HG03095 (cell line): Measurements from ENCODE around the gene ZSWIM4.
A peak's percentile ranks its signal among the peaks of the same experiment; 100 is the strongest.
"Not testable (repeated sequence)": the region's sequence is repeated elsewhere in the genome, so short reads cannot be mapped to it uniquely, and the experiment has no call there.

Experiments used
- ATAC-seq: cut with Tn5 transposase; IDR thresholded peaks from one replicate; pipeline ENCODE4 v1.9.1; 2021; ENCODE audit warnings: moderate library complexity; ENCODE audit not compliant: unreplicated experiment

Gene ZSWIM4

DNA sequence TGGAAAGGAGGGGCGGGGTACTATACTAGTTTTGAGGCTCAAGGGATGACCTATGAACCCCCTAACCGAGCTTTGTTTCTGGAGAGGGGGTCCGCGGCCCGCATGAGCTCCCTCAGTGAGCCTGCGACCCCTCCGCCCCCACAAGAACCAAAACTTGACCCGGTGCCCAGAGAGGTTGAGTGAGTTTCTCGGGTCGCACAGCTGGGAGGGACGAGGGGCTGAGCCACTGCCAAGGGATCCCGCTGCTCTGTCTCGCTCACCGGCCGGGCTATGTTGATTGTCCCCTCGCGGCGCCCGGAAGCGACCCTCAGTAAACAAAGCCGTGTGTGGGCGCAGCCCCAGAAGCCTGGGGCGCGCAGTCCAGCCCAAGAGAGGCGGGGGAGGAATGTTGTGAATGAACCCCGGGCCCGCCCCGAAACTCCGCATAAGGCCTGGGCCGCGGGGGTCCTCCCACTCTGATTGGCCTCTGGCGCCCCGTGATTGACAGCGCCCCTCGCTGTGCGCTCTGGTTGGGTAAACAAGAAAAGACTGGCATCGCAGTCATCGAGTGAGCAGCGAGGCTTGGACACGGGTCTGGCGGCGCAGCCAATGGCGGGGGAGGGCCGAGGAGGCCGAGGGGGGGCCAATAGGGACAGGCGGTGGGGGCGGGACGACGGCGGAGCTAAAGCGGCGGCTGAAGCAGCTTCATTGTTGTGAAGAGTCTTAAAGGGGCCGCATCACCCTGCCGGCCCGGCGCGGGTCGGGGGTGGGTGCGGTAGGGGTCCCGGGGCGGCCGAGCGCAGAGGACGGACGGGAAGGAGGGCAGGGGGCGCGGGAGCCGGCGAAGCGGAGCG is at the start of gene ZSWIM4:
TSS of gene ZSWIM4 (plus strand) at position 687 of the 833 bp plus-strand sequence. CDS start 206 bp downstream, outside the sequence.
- peak; percentile 71 for ATAC-seq

DNA sequence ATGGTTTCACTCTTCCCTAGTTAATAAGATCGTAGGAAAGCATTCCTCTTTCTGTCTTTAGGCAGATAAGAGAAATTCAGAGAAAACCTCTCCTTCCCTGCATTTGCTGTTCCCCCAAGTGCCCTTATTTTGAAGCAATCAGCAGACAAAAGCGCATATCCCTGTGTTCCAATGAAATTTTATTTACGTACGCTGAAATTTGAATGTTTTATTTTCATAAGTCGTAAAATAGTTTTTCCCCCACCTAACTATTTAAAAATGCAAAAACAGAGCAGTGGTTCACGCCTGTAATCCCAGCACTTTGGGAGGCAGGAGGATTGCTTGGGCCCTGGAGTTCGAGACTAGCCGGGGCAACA is 48.2 kb upstream of the ZSWIM4 start:
- ATAC-seq = no peak

DNA sequence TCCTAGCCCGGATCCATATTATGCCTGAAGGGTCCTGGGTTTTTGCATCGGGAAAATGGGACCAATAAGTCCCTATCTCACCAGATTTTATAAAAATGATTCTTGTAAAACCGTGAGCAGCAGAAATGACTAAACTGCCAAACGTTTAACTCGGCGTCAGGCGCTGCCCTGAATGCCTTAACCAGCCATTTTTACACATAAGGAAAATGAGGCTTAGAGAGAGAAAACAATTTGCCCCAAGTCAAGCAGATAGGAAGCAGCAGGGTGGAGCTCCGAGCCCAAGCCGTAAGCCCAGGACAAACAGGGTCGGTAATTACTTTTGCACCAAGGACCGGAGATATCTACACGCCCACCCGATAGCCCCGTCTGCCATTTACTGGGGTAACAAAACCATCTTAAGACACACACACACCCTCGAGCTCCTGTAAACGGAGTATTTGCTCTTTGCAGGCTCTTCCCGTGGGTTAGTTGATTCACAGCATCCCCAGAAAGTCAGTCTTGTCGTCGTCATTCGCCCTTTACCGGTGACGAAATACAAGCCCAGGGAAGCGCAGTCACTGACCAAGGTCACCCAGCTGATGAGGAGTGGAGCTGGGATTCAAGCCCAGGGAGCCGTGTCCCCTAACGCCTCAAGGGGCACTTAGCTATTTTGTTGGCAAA is 46.9 kb upstream of the ZSWIM4 start:
- no peak for ATAC-seq

DNA sequence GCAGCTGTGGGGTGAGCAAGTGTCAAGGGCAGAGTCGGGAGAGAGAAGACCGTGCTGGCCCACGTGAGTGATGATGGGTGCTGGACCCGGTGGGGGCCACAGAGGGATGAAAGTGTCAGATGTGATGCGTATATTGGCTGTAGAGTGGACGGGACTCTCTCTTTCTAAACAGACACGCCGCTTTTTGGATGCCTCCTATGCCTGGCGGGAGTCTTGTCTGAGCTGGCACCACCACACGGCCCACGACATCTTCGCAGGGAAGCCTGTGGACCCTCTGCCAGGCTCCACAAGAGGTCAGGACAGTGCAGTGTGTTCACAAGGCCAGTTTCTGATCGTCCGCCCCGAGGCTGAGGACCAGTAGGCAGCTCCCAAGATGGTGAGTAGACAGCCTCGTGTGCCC is 43.8 kb upstream of the ZSWIM4 start:
- ATAC-seq = no peak

DNA sequence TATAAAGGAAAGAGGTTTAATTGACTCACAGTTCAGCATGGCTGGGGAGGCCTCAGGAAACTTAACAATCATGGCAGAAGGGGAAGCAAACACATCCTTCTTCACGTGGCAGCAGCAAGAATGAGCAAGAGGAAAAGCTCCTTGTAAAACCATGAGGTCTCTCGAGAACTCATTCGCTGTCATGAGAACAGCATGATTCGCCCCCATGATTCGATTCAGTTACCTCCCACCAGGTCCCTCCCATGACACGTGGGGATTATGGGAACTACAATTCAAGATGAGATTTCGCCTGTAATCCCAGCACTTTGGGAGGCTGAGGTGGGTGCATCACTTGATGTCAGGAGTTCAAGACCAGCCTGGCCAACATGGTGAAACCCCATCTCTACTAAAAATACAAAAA is 41.6 kb upstream of the ZSWIM4 start:
- ATAC-seq = not testable (repeated sequence)

DNA sequence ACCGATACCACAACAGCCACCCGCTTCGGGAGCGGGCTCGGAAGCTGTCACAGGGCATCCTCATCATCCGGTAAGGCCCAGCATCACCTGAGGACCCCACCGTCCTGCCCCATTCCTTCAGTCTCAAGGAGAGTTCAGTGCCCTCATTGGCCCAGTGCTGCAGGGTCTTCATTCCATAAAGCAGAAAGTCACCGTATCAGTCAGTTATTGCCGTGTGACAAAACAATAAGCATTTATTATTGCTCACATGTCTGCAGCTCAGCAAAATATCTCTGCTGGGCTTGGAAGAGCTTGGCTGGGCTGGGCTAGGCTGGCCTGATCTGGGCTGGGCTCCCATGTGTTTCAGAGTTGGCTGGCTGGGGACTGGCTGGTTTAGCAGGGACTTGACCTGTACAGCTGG is 39.0 kb upstream of the ZSWIM4 start:
- ATAC-seq = no peak

DNA sequence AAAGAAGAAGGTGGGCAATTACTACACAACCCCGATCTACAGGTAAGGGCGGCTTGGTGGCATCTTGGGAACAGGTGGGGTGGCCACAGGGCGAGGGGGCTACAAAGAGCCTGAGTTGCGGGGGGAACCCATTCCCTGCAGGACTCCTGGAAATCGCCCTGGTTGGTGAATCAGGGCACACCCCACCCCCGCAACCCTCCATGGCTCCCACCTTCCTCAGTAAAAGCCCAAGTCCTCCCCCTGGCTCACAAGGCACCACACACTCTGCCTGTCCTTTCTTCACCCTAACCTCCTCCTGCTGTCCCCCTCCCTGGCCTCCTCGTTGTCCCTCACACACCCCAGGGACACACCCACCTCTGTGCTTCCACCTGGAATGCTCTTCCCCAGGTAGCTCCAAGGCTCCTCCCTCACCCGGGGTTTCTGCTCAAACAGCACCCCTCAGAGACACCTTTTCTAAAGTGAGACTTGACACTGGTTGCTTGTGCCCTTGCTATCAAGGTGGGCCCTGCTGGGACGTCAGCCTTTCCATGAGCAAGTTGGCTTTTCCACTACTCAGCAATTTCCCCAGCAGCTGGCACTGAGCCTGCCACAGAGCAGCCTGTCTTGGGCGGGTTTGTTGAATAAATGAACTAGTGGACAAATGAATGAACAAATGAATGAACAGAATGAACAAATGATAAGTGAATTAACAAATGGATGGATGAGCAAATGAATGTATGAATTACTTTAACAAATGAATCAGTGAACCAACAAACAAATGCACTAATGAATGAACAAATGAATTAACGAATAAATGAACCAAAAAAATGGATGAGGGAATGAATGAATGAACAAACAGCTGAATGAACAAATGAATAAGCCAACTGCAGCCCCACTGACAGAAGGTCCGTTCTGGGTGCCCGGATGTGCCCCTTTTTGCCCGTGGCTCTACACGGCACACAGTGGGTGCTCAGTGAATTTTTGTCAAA is 37.2 kb upstream of the ZSWIM4 start:
- ATAC-seq = no peak

DNA sequence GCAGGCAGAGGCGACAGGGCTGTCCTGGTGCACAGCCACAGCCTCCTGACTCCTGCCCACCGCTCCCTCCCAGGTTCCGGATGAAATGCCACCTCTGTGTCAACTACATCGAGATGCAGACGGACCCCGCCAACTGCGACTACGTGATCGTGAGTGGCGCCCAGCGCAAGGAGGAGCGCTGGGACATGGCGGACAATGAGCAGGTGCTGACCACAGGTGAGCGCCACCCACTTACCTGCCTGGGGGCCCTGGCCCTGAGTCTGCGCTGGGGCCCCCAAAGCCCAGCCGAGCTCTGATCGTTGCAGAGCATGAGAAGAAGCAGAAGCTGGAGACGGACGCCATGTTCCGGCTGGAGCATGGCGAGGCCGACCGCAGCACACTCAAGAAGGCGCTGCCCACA is 36.4 kb upstream of the ZSWIM4 start:
- no peak for ATAC-seq

DNA sequence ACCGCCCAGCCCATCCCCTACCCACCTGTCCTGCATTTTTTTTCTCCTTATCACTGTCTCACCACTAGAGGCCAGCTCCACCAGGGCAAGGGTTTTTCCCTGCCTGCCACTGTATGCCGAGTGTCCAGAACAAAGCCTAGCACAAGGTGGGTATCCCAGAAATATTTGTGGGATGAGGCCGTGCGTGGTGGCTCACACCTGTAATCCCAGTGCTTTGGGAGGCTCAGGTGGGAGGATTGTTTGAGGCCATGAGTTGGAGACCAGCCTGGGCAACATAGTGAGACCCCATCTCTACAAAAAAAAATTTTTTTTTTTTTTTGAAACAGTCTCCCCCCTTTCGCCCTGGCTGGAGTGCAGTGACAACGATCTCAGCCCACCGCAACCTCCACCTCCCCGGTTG is 33.8 kb upstream of the ZSWIM4 start:
- no peak for ATAC-seq

DNA sequence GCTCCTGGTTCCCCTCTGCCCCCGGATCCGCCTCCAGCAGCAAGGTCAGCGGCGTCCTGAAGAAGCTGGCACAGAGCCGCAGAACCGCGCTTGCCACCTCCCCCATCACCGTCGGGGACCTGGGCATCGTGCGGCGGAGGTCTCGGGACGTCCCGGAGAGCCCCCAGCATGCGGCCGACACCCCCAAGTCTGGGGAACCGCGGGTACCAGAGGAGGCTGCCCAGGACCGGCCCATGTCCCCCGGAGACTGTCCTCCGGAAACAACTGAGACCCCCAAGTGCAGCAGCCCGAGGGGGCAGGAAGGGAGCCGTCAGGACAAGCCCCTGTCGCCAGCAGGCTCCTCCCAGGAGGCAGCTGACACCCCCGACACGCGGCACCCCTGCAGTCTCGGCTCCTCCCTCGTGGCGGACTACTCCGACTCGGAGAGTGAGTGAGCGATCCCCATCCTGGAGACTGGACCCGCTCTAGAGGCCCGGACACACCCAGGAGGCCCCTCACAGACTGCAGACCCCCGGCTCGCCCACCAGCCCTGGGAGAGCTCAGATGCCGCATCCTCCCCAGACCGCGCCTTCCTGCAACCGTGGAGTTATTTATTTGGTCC is 32.5 kb upstream of the ZSWIM4 start:
- no peak for ATAC-seq

DNA sequence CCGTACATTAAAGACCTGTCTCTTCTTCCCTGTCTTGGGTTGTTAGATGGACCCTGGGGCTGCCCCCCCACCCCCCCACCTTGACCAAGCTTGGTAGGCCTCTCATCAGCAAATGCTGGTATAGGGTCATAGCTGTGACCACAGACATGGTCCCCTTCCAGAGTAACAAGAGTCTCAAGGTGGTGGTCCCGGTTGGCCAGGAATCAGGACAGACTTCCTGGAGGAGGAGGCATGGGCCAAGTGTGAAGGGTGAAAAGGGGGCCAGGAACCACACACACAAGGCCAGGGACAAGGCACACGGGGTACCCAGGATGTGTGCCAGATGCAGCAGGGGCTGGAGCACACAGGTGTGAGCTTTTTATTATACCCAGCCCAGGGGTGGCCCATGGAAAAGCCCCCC is 32.0 kb upstream of the ZSWIM4 start:
- ATAC-seq = no peak

DNA sequence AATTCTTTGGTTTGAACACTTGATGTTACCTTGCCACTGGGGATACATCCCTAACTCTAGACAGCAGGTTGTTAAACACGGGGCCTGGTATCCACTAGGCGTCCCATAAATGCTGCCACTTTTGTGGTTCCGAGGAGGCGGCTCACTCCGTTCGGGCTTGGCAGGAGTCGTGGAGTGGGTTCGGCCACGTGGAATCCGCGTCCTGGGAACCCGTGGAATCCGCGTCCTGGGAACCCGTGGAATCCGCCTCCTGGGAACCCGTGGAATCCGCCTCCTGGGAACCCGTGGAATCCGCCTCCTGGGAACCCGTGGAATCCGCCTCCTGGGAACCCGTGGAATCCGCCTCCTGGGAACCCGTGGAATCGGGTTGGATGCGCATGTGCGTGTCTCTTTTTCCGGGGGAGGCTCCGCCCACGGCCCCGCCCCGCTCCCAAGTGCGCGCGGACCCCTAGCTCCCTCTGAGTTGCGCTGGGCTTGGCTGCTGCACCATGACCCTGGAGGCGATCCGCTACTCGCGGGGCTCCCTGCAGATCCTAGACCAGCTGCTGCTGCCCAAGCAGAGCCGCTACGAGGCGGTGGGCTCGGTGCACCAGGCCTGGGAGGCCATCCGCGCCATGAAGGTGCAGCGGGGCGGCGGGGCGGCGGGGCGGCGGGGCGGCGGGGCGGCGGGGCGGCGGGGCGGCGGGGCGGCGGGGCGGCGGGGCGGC is 31.0 kb upstream of the ZSWIM4 start, which contains the start of gene MRI1:
TSS of gene MRI1 (plus strand) at position 422 of the 707 bp plus-strand sequence. CDS start at position 489, 67 bp downstream.
- no peak for ATAC-seq

DNA sequence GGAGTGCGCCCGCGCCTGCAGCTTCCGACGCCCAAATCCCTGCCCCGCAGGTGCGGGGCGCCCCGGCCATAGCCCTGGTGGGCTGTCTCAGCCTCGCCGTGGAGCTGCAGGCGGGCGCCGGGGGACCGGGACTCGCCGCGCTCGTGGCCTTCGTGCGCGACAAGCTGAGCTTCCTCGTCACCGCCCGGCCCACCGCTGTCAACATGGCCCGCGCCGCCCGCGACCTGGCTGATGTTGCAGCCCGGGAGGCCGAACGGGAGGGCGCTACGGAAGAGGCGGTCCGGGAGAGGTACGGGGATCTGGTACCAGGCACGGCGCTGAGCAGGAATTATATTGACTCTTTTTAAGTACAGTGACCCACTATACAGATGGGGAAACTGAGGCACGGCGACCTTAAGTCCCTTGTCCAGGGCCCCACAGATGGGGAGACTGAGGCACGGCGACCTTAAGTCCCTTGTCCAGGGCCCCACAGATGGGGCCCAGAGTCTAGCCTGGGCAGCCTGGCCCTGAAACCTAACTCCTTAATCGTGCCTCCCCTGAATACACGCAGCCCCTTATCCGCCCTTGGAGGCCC is 30.3 kb upstream of the ZSWIM4 start:
- no peak for ATAC-seq

DNA sequence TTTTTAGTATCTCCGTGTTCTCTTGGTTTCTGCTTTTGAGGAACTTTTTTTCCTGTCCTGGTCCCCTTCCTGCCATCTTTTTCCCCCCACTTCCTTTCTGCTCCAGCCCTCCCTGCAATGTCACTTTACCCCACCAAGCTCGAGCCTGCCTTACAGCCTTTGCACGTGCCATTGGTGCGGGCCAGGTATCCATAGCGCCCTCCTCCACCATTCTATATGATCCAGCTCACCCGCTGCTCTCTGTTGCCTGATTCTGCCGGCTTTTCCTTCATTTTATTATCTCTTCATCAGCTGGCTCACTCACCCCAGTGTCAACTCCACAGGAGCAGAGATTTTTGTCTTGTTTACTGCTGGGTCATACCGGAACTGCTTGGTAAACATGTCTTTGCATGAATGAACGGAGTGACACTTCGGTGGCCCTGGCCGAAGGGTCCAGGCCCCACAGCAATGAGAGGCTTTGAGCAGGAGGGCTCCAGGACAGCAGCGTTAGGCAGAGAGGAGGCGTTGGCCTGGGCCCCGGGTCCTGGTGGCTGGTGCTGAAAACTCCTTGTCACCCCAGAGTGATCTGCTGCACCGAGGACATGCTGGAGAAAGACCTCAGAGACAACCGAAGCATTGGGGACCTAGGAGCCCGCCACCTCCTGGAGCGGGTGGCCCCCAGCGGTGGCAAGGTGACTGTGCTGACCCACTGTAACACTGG is 29.7 kb upstream of the ZSWIM4 start:
- ATAC-seq = no peak

DNA sequence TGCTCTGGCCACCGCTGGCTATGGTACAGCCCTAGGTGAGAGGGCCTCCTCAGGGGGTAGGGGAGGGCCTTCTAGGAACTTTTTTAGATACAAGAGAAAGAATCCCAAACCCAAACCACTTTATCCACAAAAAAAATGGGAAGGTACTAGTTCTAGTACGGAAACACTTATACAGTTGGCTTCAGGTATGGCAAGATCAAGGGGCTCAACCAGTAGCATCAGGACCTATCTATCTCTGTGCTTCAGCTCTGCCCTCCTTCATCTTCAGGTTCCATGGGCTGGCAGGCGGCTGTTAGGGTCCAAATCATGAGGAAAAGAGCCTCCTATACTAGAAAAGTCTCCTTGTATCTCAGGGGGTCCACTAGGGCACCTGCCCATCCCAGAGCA is 29.2 kb upstream of the ZSWIM4 start:
- ATAC-seq = no peak

DNA sequence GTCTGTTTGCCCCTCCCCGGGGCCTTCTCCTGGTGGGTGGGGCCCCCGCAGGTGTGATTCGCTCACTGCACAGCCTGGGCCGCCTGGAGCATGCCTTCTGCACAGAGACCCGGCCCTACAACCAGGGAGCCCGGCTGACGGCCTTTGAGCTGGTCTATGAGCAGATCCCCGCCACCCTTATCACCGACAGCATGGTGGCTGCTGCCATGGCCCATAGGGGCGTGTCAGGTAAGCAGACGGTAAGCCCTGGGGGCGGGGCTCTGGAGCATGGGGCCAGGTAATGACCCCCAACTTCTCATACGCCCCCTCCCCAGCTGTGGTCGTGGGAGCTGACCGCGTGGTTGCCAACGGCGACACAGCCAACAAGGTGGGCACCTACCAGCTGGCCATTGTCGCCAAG is 26.7 kb upstream of the ZSWIM4 start:
- ATAC-seq = no peak

DNA sequence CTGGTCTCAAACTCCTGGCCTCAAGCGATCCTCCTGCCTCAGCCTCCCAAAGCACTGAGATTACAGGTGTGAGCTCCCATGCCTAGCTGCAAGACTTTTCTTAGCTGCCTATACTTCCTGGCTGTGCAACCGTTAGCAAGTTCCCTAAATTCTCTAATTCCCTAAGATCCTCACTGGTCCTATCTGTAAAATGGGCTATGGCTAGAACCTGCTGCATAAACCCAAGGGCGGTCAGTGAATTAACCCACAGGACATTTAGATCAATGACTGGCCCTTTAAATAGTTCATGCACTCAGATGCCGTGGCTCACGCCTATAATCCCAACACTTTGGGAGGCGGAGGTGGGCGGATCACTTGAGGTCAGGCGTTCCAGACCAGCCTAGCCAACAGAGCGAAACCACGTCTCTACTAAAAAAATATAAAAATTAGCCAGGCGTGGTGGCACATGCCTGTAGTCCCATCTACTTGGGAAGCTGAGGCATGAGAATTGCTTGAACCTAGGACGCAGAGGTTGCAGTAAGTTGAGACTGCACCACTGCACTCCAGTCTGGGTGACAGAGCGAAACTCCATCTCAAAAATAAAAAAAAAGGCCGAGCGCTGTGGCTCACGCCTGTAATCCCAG is 25.1 kb upstream of the ZSWIM4 start:
- ATAC-seq = no peak

DNA sequence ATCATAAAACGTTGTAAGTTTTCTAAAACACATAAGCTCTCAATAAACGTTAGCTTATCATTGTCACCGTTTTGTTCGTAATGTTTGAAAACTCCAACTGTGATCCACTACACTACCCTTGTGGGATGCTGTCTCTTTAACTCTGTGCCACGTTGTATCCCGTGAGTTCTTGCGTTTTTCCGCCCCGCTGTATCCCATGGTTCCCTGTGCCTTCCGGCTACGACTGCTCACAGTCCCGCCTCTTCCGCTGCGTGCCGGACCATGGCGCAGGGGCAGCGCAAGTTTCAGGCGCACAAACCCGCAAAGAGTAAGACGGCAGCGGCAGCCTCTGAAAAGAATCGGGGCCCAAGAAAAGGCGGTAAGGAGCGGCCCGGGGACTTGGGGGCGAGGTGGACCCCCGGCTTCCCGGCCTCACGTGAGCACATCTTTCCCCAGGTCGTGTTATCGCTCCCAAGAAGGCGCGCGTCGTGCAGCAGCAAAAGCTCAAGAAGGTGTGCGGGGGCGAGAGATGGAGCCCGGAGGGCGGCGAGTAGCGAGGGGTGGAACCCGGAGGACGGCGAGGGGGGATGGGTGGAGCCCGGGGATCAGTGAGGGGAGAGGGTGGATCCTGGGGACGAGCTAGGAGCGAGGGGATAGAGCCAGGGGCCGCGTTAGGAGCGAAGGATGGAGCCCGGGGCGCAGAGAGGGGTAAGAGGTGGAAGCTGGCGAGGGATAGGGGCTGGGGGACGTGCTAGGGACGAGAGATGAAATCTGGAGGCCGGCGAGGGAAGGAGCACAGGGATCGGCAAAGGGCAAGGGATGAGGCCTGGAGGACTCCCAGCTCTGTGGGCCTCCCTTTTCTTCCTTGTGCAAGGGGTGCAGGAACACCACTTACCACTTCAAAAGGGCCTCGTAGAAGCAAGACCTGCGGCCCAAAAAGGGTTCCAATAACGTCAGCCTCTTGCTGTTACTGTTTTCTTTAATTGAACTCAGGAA is 20.7 kb upstream of the ZSWIM4 start, which contains the start of gene C19orf53:
TSS of gene C19orf53 (plus strand) at position 240 of the 975 bp plus-strand sequence. CDS start at position 262, 22 bp downstream.
- peak; percentile 82 for ATAC-seq
